Liver (tissue), 9 donors: ENCODE data around the gene HIBADH. TPM values are rescaled to one million over a fixed set of nuclear protein-coding genes. Genes with fewer than 3 reads are reported as not detected.

Experiments used
- DNase-seq: peaks from one replicate; pipeline ENCODE4 v3.0.0-alpha.2; 2017; ENCODE audit warnings: low spot score
- H3K27ac ChIP-seq, 2 donors: one replicate each; pipeline ENCODE4 v1.7.0; 2013; ENCODE audit warnings: inconsistent platforms in 2 of 2, low read length in 2 of 2, control low read depth in 1 of 2, low read depth in 1 of 2, mild to moderate bottlenecking in 1 of 2
- H3K27me3 ChIP-seq, 4 donors: one replicate each; pipeline versions ENCODE4 v1.6.1 to v1.7.0; 2013; ENCODE audit warnings: low read length in 3 of 4, inconsistent platforms in 1 of 4, mild to moderate bottlenecking in 1 of 4, moderate library complexity in 1 of 4; ENCODE audit not compliant: control insufficient read depth in 4 of 4, insufficient read depth in 4 of 4
- H3K36me3 ChIP-seq, 4 donors: one replicate each; pipeline versions ENCODE4 v1.6.1 to v1.7.0; 2013; ENCODE audit warnings: low read length in 3 of 4, mild to moderate bottlenecking in 3 of 4, low read depth in 1 of 4, moderate library complexity in 1 of 4; ENCODE audit not compliant: control insufficient read depth in 4 of 4, insufficient read depth in 3 of 4
- H3K4me1 ChIP-seq, 4 donors: one replicate each; pipeline versions ENCODE4 v1.6.1 to v1.7.0; 2013; ENCODE audit warnings: low read length in 3 of 4, mild to moderate bottlenecking in 3 of 4, moderate library complexity in 1 of 4; ENCODE audit not compliant: control insufficient read depth in 4 of 4, insufficient read depth in 4 of 4
- H3K4me3 ChIP-seq, 3 donors: one replicate each; pipeline versions ENCODE4 v1.6.1 to v1.7.0; 2013; ENCODE audit warnings: low read length in 3 of 3, control low read depth in 1 of 3, low read depth in 1 of 3, mild to moderate bottlenecking in 1 of 3
- H3K9ac ChIP-seq, 2 donors: one replicate each; pipeline ENCODE4 v1.7.0; 2013; ENCODE audit warnings: low read length in 2 of 2, mild to moderate bottlenecking in 2 of 2, moderate library complexity in 2 of 2, control low read depth in 1 of 2, low read depth in 1 of 2
- H3K9me3 ChIP-seq, 4 donors: one replicate each; pipeline versions ENCODE4 v1.6.1 to v1.7.0; 2013; ENCODE audit warnings: low read length in 3 of 4; ENCODE audit not compliant: control insufficient read depth in 4 of 4
- ATF3 ChIP-seq: IDR thresholded peaks from 2 replicates; pipeline ENCODE4 v1.6.1; 2016; ENCODE audit warnings: antibody characterized with exemption
- CTCF ChIP-seq: fragments of 150-350 bp; IDR thresholded peaks from 2 replicates; pipeline ENCODE4 v1.5.1; 2017; ENCODE audit warnings: improper control_type of control experiment, low read depth, low read length; ENCODE audit not compliant: missing input control
- EGR1 ChIP-seq, 2 donors: IDR thresholded peaks; 2 replicates each; pipeline ENCODE4 v1.6.1; 2016 to 2018; ENCODE audit warnings: antibody characterized with exemption in 2 of 2, low read depth in 2 of 2
- FOXA1 ChIP-seq: IDR thresholded peaks from 2 replicates; pipeline ENCODE4 v1.6.1; 2016; ENCODE audit warnings: antibody characterized with exemption
- FOXA2 ChIP-seq: IDR thresholded peaks from 2 replicates; pipeline ENCODE4 v1.6.1; 2016; ENCODE audit warnings: antibody characterized with exemption
- GABPA ChIP-seq, 2 donors: IDR thresholded peaks in 1 of 2; conservative IDR thresholded peaks in 1 of 2; 2 replicates each; pipeline ENCODE4 v1.6.1; 2016; ENCODE audit warnings: antibody characterized with exemption in 2 of 2, mild to moderate bottlenecking in 1 of 2, moderate library complexity in 1 of 2
- HNF4A ChIP-seq, 2 donors: conservative IDR thresholded peaks; 2 replicates each; pipeline ENCODE4 v1.6.1; 2016; ENCODE audit warnings: antibody characterized with exemption in 2 of 2, mild to moderate bottlenecking in 2 of 2
- HNF4G ChIP-seq: IDR thresholded peaks from 2 replicates; pipeline ENCODE4 v1.6.1; 2016; ENCODE audit warnings: antibody characterized with exemption
- MAX ChIP-seq: IDR thresholded peaks from 2 replicates; pipeline ENCODE4 v1.6.1; 2016; ENCODE audit warnings: antibody characterized with exemption
- NR2F2 ChIP-seq: IDR thresholded peaks from 2 replicates; pipeline ENCODE4 v1.6.1; 2016; ENCODE audit warnings: antibody characterized with exemption
- RAD21 ChIP-seq, 2 donors: IDR thresholded peaks; 2 replicates each; pipeline ENCODE4 v1.6.1; 2016; ENCODE audit warnings: antibody characterized with exemption in 2 of 2, mild to moderate bottlenecking in 2 of 2
- REST ChIP-seq: IDR thresholded peaks from 2 replicates; pipeline ENCODE4 v1.6.1; 2016; ENCODE audit warnings: antibody characterized with exemption, mild to moderate bottlenecking
- RXRA ChIP-seq, 2 donors: IDR thresholded peaks; 2 replicates each; pipeline ENCODE4 v1.6.1; 2017 to 2018; ENCODE audit warnings: antibody characterized with exemption in 2 of 2, mild to moderate bottlenecking in 1 of 2
- TAF1 ChIP-seq: conservative IDR thresholded peaks from 2 replicates; pipeline ENCODE4 v1.6.1; 2016; ENCODE audit warnings: antibody characterized with exemption, mild to moderate bottlenecking
- YY1 ChIP-seq: IDR thresholded peaks from 2 replicates; pipeline ENCODE4 v1.6.1; 2016; ENCODE audit warnings: antibody characterized with exemption, mild to moderate bottlenecking
- ZBTB33 ChIP-seq: IDR thresholded peaks from 2 replicates; pipeline ENCODE4 v1.6.1; 2016; ENCODE audit warnings: antibody characterized with exemption
- WGBS: extraction: QIAGEN DNeasy Blood & Tissue Kit; methylation state at CpG from one replicate; pipeline ENCODE4 v1.1.7; 2013; 5-methylcytosine and 5-hydroxymethylcytosine counted together
- polyA plus RNA-seq, 2 donors: library from polyadenylated mRNA; stranded (reverse) in 1 of 2; unstranded in 1 of 2; fragments of 200-250 nt in 1 of 2; fragments of >200 nt in 1 of 2; fragmentation: Nextera tagmentation in 1 of 2; extraction: Ambion mirVana in 1 of 2; gene quantifications; one replicate each; pipeline versions ENCODE4 v1.2.1 to v1.2.3, GENCODE V29; 2013 to 2015
- total RNA-seq, 2 donors: library from RNA; depleted of rRNA; stranded (reverse); fragments of >200 nt; gene quantifications; one replicate each; pipeline ENCODE4 v1.2.3, GENCODE V29; 2014
- donor health status: healthy.
- donor health status: healthy.
- donor health status: healthy.
- donor health status: healthy.
- donor health status: healthy.

Gene HIBADH
- total and polyA plus RNA-seq, 4 donors, result 27.7 to 78.9 (median 58.2) TPM

- H3K4me1 ChIP-seq, result no peaks in the 10 kb centered on the region
- WGBS, result 99% methylated on average over 4 of the region's 4 CpGs
- no peak overlapping the region for H3K4me3 ChIP-seq
- peaks cover 0 to 2% (median 0%) of the 10 kb centered on the region in 4 donors for H3K36me3 ChIP-seq
- DNase-seq, result no peak
- TF ChIP-seq TAF1, result no peak
- no peak for TF ChIP-seq EGR1 (IDR thresholded peaks at IDR 0.05; ENCODE audit: low read depth in 2 of 2)
- TF ChIP-seq HNF4A (conservative IDR thresholded peaks at IDR 0.05), result no peak
- no peak for TF ChIP-seq FOXA2
- TF ChIP-seq HNF4G, result no peak
- TF ChIP-seq RAD21 (IDR thresholded peaks at IDR 0.05), result no peak
- TF ChIP-seq CTCF, result no peak
- TF ChIP-seq FOXA1, result no peak
- TF ChIP-seq RXRA (IDR thresholded peaks at IDR 0.05), result no peak
- TF ChIP-seq YY1, result no peak
- no peak for TF ChIP-seq NR2F2
- no peaks in the 10 kb centered on the region for H3K9me3 ChIP-seq
- H3K9ac ChIP-seq, result no peak overlapping the region
- H3K27ac ChIP-seq, result no peak overlapping the region
- no peaks in the 10 kb centered on the region for H3K27me3 ChIP-seq
Observed at GRCh38 chr7:27567266-27567665, 95.4 kb downstream of the HIBADH start.

- Histone ChIP-seq H3K27me3 (no peaks in the 10 kb centered on the region), H3K36me3 (peaks cover 0 to 2% (median 0%) of the 10 kb centered on the region in 4 donors), H3K4me1 (no peaks in the 10 kb centered on the region), H3K4me3 (no peak overlapping the region), H3K9me3 (no peaks in the 10 kb centered on the region), H3K27ac (no peak overlapping the region), H3K9ac (no peak overlapping the region)
- no peak for TF ChIP-seq REST
- no peak for TF ChIP-seq GABPA (IDR thresholded peaks at IDR 0.05 in 1 of 2, conservative IDR thresholded peaks at IDR 0.05 in 1 of 2)
- no peak for TF ChIP-seq ATF3
- TF ChIP-seq MAX, result no peak
- TF ChIP-seq NR2F2, result no peak
- TF ChIP-seq HNF4A (conservative IDR thresholded peaks at IDR 0.05), result no peak
- TF ChIP-seq ZBTB33, result no peak
- TF ChIP-seq FOXA1, result no peak
- TF ChIP-seq YY1, result no peak
- no peak for TF ChIP-seq RAD21 (IDR thresholded peaks at IDR 0.05)
- no peak for DNase-seq
- 82% methylated on average over 4 of the region's 4 CpGs for WGBS
Observed at GRCh38 chr7:27564881-27565482, 97.7 kb downstream of the HIBADH start.
